ENCODE measurements around the gene CCNH. TPM values are rescaled to one million over a fixed set of nuclear protein-coding genes. Genes with fewer than 3 reads are reported as not detected.

Gene CCNH
- total and polyA plus RNA-seq, 11 donors = 22.2 to 41.3 (median 27.9) TPM

GRCh38 chr5:87394411-87395165 lies 18.1 kb downstream of the CCNH start:
- peaks cover 0 to 100% (median 100%) of the 10 kb centered on the region in 9 donors for H3K36me3 ChIP-seq
- no peaks in the 10 kb centered on the region for H3K27me3 ChIP-seq
- intact Hi-C loops (cut with DNase I) = loop anchor here in 4 of 10 donors (10.0 kb wide), 3 partner anchors 130 to 330 kb away; partner anchors contain the start of gene RASA1 (in 2 of the 4)
- H3K4me3 ChIP-seq = no peak overlapping the region
- H3K9me3 ChIP-seq = no peaks in the 10 kb centered on the region
- peaks cover 0 to 20% (median 0%) of the 10 kb centered on the region in 12 donors for H3K4me1 ChIP-seq
- TF ChIP-seq POLR2A (IDR thresholded peaks at IDR 0.05) (no peak), CTCF (IDR thresholded peaks at IDR 0.05) (no peak)
- ATAC-seq (peak in 1 of 4 donors; percentile 62), DNase-seq (no peak)
- WGBS, 4 donors = 89 to 94% (median 91%) methylated on average over 3 of the region's 3 CpGs
- H3K27ac ChIP-seq = no peak overlapping the region

- DNase-seq (no peak), ATAC-seq (peak in 1 of 4 donors; percentile 59)
- H3K9me3 ChIP-seq = no peaks in the 10 kb centered on the region
- intact Hi-C loops (cut with DNase I) = loop anchor here in 4 of 10 donors (10.0 kb wide), 3 partner anchors 129 to 329 kb away; partner anchors contain the start of gene RASA1 (in 2 of the 4)
- H3K27me3 ChIP-seq = no peaks in the 10 kb centered on the region
- H3K4me1 ChIP-seq = peaks cover 0 to 13% (median 4%) of the 10 kb centered on the region in 12 donors
- H3K36me3 ChIP-seq = peaks cover 0 to 100% (median 100%) of the 10 kb centered on the region in 9 donors
- 61 to 81% (median 73%) methylated on average over 2 of the region's 2 CpGs for WGBS, 4 donors
- H3K27ac ChIP-seq = peak overlapping the region in 2 of 12 donors; percentile 4 to 25
- TF ChIP-seq POLR2A (IDR thresholded peaks at IDR 0.05) = no peak
- no peak for TF ChIP-seq CTCF (IDR thresholded peaks at IDR 0.05)
- no peak overlapping the region for H3K4me3 ChIP-seq
Measured at GRCh38 chr5:87393331-87393730, 19.4 kb downstream of the CCNH start.

- Histone ChIP-seq H3K27me3 (no peaks in the 10 kb centered on the region), H3K9me3 (no peaks in the 10 kb centered on the region), H3K4me3 (no peak overlapping the region), H3K4me1 (peaks cover 0 to 17% (median 7%) of the 10 kb centered on the region in 12 donors), H3K27ac (peak overlapping the region in 1 of 12 donors; percentile 25), H3K36me3 (peaks cover 0 to 100% (median 100%) of the 10 kb centered on the region in 9 donors)
- TF ChIP-seq POLR2A (IDR thresholded peaks at IDR 0.05) = no peak
- no peak for TF ChIP-seq CTCF (IDR thresholded peaks at IDR 0.05)
- intact Hi-C loops (cut with DNase I) = loop anchor here in 4 of 10 donors (10.0 kb wide), 3 partner anchors 128 to 328 kb away; partner anchors contain the start of gene RASA1 (in 2 of the 4)
- 80 to 87% (median 84%) methylated on average over 4 of the region's 4 CpGs for WGBS, 4 donors
- DNase-seq (no peak), ATAC-seq (no peak)
Measured at GRCh38 chr5:87392801-87393200, 19.9 kb downstream of the CCNH start.

- intact Hi-C loops (cut with DNase I) = loop anchor here in 4 of 10 donors (10.0 kb wide), 3 partner anchors 127 to 327 kb away; partner anchors contain the start of gene RASA1 (in 2 of the 4)
- DNase-seq (no peak), ATAC-seq (no peak)
- Histone ChIP-seq H3K27ac (peak overlapping the region in 2 of 12 donors; percentile 8 to 25), H3K27me3 (no peaks in the 10 kb centered on the region), H3K36me3 (peaks cover 0 to 100% (median 100%) of the 10 kb centered on the region in 9 donors), H3K4me1 (peaks cover 0 to 17% (median 7%) of the 10 kb centered on the region in 12 donors), H3K4me3 (no peak overlapping the region), H3K9me3 (no peaks in the 10 kb centered on the region)
- TF ChIP-seq CTCF (IDR thresholded peaks at IDR 0.05) (no peak), POLR2A (IDR thresholded peaks at IDR 0.05) (no peak)
- 78 to 88% (median 82%) methylated on average over 1 of the region's 1 CpG for WGBS, 4 donors
Measured at GRCh38 chr5:87392170-87392569, 20.6 kb downstream of the CCNH start.
